GM19438 (cell line): ENCODE data around the gene GLDN.

ENCODE experiments used
- ATAC-seq: cut with Tn5 transposase; IDR thresholded peaks from one replicate; pipeline ENCODE4 v1.9.1; 2021; ENCODE audit warnings: low read depth; ENCODE audit not compliant: unreplicated experiment

The GLDN gene

GRCh38 chr15:51321316-51321715 lies 20.1 kb upstream of the GLDN start:
- ATAC-seq: no peak

- no peak for ATAC-seq
Measured at GRCh38 chr15:51322621-51323296, 18.7 kb upstream of the GLDN start.

DNA sequence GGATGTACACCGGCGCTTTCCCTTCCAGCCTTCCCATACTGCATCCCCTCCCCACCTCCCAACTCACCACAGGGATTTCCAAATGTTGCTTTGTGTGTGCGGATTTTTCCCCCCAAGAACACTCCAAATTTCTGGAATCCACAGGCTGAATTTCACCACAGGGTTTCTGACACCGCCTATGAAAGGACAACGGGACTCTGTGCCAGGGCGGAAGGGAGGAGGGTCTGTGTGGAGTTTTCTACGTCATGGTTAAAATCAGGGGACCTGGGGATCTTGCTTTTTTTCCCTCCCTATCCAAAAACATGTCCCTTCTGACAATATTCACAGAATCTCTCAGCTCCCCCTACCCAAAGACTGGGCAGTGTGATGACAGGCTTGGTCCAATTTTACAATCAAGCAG lies 17.7 kb upstream of the GLDN start:
- ATAC-seq: no peak

DNA sequence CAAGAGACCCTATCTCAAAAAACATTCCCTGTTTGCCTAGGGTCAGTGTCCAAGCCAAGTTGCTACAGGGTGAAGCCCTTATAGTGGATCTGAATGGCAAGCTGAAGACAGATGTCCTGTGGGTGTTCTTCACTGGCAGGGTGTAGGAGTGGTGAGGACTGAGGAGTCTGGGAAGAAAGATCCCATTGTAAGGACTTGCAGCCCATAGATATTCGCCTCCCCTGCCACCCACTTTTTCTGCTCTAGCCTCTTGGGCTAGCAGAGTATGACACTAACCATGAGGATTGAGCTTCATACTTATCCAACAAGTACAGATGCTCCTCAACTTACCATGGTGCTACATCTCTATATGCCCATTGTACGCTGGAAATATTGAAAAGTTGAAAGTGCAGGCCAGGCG lies 16.3 kb upstream of the GLDN start:
- ATAC-seq: no peak

DNA sequence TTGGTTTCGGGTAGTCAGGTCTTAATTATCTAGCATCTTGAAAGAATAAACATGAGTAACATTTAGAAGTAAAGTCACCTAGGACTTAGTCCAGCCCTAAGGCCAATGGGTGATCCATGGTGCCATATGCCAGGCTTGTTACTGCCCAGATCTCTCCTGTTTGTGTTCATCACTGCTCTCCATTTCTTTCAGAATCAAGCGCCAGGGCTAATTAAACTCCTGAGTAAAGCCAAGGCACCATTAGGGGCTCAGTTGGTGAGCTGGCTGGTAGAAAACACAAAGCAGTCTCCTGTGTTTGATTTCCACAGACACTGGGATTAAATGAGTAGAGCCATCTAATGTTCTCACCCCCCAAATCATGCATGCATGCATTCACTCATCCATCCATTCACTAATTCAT lies 14.4 kb upstream of the GLDN start:
- no peak for ATAC-seq

GRCh38 chr15:51328926-51329325 lies 12.5 kb upstream of the GLDN start:
- no peak for ATAC-seq

- no peak for ATAC-seq
Measured at GRCh38 chr15:51331141-51331540, 10.3 kb upstream of the GLDN start.

DNA sequence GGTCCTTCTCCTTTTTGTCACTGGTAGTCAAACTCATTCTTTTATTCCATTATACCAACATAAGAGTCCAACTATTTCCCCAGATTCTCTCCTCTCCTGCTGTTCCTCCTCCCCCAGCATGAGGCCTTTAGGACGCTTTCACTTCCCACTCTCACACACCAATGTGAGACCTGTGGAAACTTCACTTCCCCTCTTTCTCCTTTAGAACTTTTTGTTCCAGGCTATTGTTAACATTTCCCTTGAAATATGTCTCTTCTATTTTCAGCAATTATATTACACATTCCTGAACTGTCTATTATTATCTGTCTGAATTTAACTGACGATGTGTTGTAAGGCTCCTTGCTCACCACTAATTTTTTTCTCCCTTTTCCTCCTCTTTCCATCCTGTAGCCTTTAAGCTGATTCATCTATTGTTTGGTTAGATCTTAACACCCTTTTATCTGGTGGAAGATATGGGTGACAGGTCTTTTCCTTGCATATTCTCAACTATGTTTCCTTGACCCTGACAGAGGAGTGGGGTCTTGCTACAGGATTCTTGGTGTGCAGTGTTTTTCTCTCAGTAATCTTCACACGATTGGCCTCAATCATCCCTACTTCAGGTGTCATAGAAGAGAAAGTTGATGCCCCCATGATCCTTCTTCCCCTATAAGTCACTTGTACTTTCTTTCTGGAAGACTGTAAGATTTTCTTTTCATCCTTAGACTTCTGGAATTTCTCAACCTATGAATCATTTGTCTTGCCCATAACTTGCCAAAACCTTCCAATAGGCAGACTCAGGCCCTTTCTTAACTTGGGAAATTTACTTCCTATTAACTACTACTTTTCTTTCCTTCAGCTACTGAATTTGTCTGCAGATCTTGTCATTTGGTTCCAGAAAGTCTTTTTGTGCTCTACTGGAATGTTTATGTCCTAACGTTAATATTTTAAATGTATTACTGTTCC lies 9.0 kb upstream of the GLDN start:
- no peak for ATAC-seq

DNA sequence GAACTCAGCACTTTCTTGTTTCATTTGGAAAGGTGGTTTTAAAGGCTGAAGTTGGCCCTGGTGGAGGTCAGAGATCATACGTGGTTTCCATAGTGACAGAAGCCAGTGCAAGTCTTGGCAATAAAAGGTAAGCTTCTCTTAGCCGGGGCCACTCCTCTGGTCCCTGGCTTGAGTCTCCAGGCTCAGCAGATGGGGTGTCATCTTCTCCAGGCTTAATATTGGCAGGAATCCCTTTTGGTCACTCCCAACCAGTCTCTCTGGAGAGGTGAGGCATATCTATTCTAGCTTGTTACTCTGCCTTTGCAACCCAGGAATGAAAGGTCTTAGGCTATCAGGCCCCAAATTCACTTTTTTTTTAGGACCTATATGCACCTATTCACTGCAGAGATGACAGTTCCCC lies 7.9 kb upstream of the GLDN start:
- no peak for ATAC-seq

DNA sequence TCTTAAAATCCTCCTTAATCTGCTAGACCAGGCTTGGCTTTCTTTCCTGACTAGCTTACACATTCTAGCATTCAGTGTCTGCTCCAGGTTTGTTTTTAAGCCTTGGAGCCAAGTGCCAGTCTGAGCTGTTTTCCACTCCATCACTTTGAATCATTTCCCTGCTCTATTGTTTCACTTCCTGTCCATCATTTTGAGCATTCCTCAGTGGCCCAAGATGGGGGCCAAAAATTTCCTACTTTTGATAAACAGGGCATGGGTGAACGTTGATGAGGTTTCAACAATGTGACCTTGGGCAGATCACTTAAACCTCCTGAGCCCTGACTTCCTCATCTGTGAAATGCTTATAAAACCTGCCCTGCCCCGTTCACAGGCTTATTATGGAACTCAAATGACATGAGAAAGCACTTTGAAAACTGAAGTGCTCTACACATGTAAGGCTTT lies 7.4 kb upstream of the GLDN start:
- no peak for ATAC-seq

DNA sequence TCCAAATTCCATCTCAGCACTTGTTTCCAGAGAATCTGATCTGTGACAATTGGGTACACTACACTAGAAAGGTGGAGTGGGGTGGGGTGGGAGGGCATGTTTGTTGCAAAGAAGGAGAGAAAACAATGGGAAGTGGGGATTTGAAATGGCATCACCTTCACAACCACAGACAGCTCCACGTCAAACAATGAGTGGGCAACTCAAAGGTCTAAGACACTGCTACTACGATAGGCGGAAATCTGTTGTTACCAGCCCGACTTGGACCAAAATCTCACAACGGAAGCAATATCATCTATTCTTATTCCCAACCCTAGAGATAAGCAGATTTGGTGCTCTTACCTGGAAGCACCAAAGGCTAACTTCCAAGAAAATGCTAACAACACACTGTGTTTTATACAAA lies 6.4 kb upstream of the GLDN start:
- ATAC-seq: no peak

DNA sequence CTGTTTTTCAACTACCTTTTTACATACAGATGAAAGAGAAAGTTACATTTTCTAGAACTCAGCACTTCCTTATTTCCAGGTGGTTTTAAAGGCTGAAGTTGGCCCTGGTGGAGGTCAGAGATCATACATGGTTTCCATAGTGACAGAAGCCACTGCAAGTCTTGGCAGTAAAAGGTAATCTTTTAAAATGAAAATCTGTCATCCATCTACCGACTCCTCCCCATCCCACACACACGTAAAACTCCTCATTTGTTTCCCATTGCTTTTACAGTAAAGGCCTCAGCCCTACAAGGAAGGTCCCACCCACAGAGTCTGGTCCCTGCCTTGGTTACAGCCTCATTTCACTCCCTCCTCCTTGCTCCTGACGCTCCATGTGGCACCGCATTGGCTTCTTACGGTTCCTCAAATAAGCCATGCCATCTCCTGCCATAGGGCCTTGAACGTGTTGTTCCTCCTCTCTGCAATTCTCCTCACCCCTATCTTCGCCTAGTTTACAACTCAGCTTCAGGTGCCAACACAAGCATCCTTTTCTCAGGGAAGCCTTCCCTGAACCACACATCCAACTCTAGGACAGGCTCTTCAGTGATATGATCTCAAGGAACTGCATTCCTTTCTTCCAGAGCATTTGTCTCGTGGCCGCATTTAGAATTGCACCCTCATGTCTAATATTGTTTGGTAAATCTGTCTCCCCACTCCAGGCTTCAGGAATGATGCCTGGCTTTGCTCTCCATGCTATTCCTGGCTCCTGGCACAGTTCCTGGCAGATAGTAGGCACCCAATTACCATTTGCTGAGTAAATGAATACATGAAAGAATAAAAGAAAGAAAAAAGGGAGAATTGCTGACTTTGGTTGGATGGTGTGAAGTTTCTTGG lies 5.7 kb upstream of the GLDN start:
- ATAC-seq: peak; percentile 71

- ATAC-seq: no peak
Measured at GRCh38 chr15:51338496-51338895, 3.0 kb upstream of the GLDN start, which contains the start of gene CYP19A1. CYP19A1 (minus strand) TSS chr15:51338596; CDS start chr15:51242912, 95,684 bp downstream.

DNA sequence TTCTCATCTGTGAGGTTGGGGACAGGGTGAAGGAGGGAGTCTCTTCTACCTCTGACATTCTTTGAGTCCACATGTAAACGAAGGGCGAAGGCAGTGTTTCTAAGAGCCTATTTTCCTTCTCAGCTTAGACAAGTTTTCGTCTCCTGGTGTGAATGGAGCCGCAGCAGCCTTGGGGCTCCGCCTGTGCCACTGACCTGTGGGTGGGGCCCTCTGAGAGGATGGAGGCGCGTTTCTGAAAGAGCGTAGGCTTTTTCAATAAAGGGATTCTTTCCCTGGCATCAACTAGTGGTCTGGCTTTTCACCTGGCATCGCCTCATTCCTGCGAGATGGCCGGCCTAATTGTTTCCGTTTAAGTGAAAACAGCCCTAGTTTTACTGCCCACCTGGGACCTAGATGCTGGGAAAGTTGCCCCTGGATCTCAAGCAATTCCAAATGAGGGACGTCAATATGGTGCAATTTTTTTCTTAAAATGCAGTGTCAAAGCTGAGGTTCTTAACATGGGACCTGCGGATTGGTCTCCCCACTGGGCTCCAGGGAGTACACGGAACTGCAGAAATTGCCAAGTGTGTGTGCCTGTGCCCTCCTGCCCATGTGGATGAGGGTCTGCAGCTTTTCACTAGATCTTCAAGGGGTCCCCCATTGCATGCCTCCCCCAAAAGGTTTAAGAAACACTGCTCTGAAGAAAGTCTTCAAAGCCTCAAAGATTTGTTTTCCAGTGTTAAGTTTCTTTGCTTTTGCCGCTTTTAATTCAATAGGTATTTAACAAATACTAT lies 958 bp downstream of the GLDN start:
- no peak for ATAC-seq

- no peak for ATAC-seq
Measured at GRCh38 chr15:51343466-51343865, 2.0 kb downstream of the GLDN start.

DNA sequence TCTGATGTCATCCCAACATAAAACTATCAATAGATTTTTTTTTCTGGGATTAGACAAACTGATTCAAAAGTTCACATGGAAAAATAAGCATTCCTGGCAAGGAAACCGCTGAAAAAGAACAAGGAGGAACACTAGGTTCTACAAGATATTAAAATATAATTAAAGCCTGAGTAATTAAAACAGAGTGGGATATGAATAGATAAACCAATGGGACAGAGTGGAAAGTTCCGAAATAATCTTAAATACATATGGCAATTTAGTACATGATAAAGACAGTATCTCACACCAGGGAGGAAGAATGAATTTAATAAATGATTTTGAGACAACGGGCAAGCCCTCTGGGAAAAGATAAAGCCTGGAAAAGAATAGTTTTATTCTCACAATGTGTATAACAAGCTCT lies 4.7 kb downstream of the GLDN start:
- no peak for ATAC-seq

DNA sequence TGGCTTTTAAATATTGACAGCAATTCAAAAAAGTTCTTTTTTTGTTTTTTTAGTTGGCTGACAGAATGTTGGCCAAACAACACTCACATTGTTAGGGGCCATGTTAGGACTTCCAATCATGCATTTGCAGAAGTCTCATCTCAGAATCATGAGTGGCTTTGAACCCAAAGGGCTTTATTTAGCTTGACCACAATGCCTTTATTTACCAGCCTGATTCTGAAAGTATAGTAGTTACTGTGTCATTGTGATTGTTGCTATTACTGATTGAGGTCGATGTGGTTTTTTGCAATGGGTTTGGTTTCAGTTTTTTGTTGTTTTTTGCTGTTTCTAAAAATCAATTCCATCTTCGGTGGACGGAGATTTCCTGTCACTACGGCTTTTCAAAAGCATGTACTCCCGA lies 7.2 kb downstream of the GLDN start:
- peak; percentile 83 for ATAC-seq

DNA sequence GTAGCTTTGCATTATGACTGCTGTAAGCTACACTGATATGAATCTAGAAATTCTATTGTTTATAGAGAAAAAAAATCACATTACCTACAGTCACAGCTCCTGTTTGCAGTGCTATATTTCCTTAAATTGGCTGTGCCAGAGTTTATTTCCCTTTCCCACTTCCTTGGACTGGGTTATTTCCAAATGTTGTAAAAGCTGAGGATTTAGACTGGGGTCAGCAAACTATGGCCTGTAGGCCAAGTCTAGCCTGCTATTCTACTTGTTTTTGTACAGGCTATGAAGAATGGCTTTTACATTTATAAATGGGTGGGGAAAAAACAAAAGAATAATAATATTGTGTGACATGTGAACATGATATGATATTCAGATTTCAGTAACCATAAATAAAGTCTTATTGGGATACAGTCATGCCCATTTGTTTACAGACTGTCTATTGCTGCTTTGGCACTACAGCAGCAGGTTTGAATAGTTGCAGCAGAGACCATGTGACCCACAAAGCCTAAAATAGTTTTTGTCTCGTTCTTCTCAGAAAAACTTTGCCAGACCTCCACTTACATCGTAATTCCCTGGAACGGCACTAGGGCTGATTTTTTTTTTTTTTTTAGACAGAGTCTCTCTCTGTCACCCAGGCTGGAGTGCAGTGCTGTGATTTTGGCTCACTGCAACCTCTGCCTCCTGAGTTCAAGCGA lies 7.8 kb downstream of the GLDN start:
- peak; percentile 17 for ATAC-seq

DNA sequence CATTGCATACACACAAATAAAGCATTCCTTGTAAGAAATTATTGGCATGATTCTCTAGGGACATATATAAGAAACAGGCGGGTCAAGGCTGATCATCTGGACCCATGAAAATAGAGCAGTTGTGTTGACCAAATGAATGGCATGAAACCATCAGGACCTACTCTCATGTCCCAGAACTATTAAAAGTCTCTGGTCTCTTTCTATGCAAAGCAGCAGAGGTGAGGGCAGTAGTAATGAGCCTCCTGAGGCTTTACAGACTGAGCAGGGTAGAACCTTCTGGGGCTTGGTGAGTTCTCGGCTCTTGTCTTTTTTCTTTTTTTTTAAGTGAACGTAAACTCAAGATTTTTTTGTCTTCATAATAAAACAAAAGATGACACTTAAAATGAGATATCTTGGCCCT lies 9.3 kb downstream of the GLDN start:
- ATAC-seq: no peak

GRCh38 chr15:51353976-51354375 lies 12.5 kb downstream of the GLDN start:
- no peak for ATAC-seq
